ENCODE results near the gene ZC2HC1B.
"Not testable (repeated sequence)": the region's sequence is repeated elsewhere in the genome, so short reads cannot be mapped to it uniquely, and the experiment has no call there.

The ZC2HC1B gene

GRCh38 chr6:143864234-143864633 lies at the start of gene ZC2HC1B:
Gene ZC2HC1B, plus strand, starts transcription at chr6:143864474. Its CDS starts 66 bp downstream, at chr6:143864540.
- DNase-seq, result no peak

- DNase-seq, result no peak
Measured at GRCh38 chr6:143817621-143818020, 46.7 kb upstream of the ZC2HC1B start.

- no peak for DNase-seq
Measured at GRCh38 chr6:143821359-143821758, 42.9 kb upstream of the ZC2HC1B start.

GRCh38 chr6:143822584-143823024 lies 41.7 kb upstream of the ZC2HC1B start:
- no peak for DNase-seq

GRCh38 chr6:143823548-143823947 lies 40.7 kb upstream of the ZC2HC1B start:
- no peak for DNase-seq

GRCh38 chr6:143828572-143828971 lies 35.7 kb upstream of the ZC2HC1B start:
- DNase-seq, result no peak

- no peak for DNase-seq
Measured at GRCh38 chr6:143836150-143836549, 28.1 kb upstream of the ZC2HC1B start.

GRCh38 chr6:143838395-143838794 lies 25.9 kb upstream of the ZC2HC1B start:
- DNase-seq, result no peak

- DNase-seq, result no peak
Measured at GRCh38 chr6:143839196-143839595, 25.1 kb upstream of the ZC2HC1B start.

GRCh38 chr6:143840595-143841265 lies 23.5 kb upstream of the ZC2HC1B start:
- DNase-seq, result no peak

- DNase-seq, result no peak
Measured at GRCh38 chr6:143842461-143842901, 21.8 kb upstream of the ZC2HC1B start.

- peak; percentile 94 for DNase-seq
Measured at GRCh38 chr6:143842902-143843676, 21.2 kb upstream of the ZC2HC1B start, which contains the start of gene LTV1. Gene LTV1, plus strand, starts transcription at chr6:143843338. Its CDS starts 140 bp downstream, at chr6:143843478.

GRCh38 chr6:143843677-143843999 lies 20.6 kb upstream of the ZC2HC1B start:
- no peak for DNase-seq

- peak; percentile 14 for DNase-seq
Measured at GRCh38 chr6:143844006-143844405, 20.3 kb upstream of the ZC2HC1B start.

GRCh38 chr6:143845033-143845432 lies 19.2 kb upstream of the ZC2HC1B start:
- no peak for DNase-seq

- DNase-seq, result not testable (repeated sequence)
Measured at GRCh38 chr6:143851706-143852105, 12.6 kb upstream of the ZC2HC1B start.

- not testable (repeated sequence) for DNase-seq
Measured at GRCh38 chr6:143855057-143855456, 9.2 kb upstream of the ZC2HC1B start.

GRCh38 chr6:143856762-143857161 lies 7.5 kb upstream of the ZC2HC1B start:
- not testable (repeated sequence) for DNase-seq

GRCh38 chr6:143857651-143858050 lies 6.6 kb upstream of the ZC2HC1B start:
- no peak for DNase-seq

GRCh38 chr6:143859891-143860660 lies 4.2 kb upstream of the ZC2HC1B start:
- no peak for DNase-seq

- no peak for DNase-seq
Measured at GRCh38 chr6:143863771-143864170, 503 bp upstream of the ZC2HC1B start.

GRCh38 chr6:143867236-143867635 lies 3.0 kb downstream of the ZC2HC1B start:
- DNase-seq, result no peak

- DNase-seq, result not testable (repeated sequence)
Measured at GRCh38 chr6:143868808-143869207, 4.5 kb downstream of the ZC2HC1B start.

Data from CD4-positive, alpha-beta T cell treated with Interleukin-21 for 1 hour (primary cell).